Epithelial cell of prostate (primary cell): ENCODE results near the gene FCHO2.

ENCODE experiments used
- DNase-seq: peaks from one replicate; pipeline ENCODE4 v3.0.0-alpha.2; 2011; ENCODE audit warnings: low read depth, low spot score
- H3K27ac ChIP-seq: fragments of 450-650 bp; 2 replicates; pipeline ENCODE4 v1.5.1; 2017; ENCODE audit warnings: mild to moderate bottlenecking

Gene FCHO2

DNA sequence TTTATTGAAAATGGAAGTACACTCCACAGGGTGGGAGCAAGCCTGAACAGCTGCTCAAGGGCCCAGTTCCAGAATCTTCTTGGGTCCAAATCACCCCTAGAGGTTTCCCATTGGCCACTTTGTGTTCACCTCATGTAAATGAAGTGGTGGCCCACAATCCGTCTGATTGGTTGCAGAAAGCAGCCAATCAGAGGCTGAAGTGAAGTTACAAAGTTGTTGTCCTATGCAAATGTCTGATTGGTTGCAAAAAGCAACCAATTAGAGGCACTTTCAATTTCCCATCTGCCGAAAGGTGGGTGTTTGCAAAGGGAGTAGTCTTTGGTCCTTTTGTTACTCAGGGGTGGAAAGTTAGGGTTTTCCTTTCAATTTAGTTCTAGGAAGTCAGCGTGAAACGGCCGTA, 173.3 kb downstream of the FCHO2 start:
- no peak overlapping the region for H3K27ac ChIP-seq
- no peak for DNase-seq

DNA sequence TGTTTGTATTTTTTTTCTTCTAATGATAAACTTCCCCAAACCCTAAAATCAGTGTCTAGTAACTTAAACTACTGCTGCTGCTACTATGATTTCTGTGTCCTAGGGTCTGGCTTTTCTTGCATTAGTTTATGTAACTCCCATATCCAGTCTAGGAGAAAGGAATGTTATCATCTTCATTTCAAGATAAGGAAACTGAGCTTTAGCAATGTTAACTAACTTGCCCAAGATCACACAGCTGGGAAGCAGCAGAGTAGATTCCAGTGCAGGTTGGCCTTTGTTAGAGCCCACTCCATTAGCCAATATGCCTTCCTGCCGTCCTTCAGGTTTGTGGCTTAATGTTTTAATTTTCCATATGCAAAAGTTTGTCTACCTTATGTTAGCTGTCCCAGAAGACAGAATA, 175.0 kb downstream of the FCHO2 start:
- DNase-seq: no peak
- no peak overlapping the region for H3K27ac ChIP-seq

DNA sequence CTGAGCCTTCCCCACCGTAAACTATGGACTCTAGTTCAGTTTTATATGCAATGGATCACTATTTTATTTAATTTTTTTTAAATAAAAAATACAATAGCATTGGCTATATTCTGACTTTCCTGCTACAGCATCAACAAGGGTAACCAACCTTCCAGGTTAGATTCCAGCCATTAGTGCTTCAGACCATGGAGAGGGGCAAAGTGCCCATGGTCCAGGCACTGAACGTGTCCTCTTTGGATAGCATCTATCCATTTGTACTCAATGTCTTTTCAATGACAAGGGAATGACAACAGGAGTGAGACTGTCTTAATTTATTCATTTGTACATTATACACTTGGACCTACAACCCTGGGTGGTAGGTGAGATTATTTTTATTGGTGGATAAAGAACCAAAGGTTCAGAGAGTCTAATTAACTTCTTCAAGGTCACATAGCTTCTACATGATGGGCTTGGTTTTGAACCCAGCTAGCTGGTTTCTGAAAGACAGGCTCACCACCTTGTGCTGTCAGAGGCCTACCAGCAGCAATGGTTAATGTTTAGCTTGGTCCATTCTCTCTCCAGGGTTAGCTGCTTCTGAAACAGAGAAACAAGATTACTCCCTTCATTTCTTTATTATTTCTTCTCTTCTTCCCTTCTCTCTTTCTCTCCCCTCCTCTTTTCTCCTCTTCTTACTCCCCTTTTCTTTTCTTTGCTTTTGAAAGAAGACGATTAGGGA, 176.0 kb downstream of the FCHO2 start:
- no peak overlapping the region for H3K27ac ChIP-seq

DNA sequence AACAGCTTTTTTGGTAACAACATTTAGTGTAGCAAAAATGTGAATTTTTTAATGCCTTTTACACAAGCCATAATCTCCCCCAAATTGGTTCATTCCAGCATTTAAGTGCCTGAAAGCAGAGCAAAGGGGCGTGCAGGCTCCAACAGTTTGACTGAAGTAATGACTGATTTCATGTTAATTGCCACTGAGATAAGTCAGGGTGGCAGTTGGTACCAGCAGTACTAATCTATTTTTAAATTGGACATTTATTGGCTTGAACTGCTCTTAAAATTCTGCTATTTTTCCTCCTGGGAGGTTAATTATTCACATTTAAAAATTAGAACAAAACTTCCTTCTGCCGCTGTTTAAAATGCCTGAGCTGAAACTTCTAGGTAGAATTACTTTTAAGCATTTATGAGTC, 176.9 kb downstream of the FCHO2 start:
- DNase-seq: no peak

More for the DNA sequence above, 176.0 kb downstream of the FCHO2 start:
- no peak for DNase-seq

DNA sequence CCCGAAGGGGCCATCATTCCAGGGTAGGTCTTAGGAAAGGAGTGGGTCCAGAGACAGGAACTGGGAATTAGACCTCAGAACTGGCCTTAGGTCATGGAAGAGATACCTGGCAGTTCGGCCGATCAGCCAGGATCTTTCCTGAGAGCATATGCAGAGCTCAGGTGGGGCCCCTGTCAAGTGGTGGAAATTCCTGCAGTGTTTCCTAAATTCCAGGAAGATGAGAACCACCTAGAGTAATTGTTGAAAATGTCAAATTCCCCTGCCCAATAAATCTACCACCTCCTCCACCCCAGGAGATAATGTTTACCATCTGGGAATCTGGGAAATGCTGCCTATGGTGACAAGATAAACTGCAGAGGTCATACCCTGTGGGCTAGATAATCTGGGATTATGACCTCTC, 179.2 kb downstream of the FCHO2 start:
- DNase-seq: no peak
- H3K27ac ChIP-seq: no peak overlapping the region

More for the DNA sequence above, 176.9 kb downstream of the FCHO2 start:
- no peak overlapping the region for H3K27ac ChIP-seq

DNA sequence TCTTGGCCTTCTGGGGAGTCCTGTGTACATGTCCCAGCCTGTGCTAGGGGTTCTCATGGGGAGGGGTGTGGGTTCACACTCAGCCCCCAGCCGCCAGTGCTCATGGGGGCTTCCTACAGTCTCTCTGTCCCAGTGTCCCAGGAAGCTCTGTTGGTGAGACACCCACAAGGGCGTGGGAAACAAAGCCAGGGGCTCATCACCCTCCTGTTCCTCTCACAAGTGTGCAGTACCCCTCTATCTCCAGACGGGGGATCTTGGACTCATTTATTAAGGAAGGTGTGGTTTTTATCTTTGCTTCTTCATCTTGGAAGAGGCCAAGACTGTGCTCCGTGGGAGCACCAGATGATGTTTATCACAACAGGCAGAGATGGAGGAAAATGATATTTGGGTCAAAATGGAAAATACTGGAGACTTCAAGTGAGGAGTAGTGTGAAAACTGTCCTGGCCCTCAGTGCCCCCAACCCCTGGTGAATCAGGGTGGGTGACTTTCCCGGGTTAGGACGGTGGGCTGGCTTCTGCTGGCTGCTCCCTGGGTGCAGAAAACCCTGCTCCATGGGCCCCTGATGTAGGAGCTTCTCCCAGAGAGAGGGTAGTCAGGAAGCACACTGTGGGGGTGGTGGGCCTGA, 179.7 kb downstream of the FCHO2 start:
- DNase-seq: no peak
- no peak overlapping the region for H3K27ac ChIP-seq

DNA sequence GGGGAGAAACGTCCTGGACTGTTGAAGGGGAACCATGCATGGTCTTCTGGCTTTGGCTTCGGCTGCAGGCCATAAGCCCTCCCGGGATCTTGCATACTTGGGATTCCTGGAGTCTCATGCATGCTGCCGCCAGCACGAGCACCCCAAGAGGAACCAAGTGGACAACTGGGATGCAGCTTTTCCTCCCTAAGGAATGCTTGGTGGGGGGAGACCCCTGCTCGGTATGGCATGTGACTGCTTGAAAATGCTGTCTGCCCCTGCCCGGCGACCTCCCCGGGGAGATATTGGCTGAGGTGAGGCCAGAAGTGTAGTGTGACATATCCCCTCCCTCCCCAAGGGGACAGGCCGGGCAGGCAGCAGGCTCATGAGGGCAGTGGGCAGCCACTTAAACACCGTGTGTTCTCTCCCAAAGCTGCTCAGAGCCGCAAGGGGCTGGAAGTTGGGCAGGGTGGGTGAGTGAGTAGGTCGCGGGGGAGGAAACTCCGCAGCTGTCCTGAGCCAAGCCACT, 180.3 kb downstream of the FCHO2 start:
- no peak for DNase-seq
- H3K27ac ChIP-seq: no peak overlapping the region

DNA sequence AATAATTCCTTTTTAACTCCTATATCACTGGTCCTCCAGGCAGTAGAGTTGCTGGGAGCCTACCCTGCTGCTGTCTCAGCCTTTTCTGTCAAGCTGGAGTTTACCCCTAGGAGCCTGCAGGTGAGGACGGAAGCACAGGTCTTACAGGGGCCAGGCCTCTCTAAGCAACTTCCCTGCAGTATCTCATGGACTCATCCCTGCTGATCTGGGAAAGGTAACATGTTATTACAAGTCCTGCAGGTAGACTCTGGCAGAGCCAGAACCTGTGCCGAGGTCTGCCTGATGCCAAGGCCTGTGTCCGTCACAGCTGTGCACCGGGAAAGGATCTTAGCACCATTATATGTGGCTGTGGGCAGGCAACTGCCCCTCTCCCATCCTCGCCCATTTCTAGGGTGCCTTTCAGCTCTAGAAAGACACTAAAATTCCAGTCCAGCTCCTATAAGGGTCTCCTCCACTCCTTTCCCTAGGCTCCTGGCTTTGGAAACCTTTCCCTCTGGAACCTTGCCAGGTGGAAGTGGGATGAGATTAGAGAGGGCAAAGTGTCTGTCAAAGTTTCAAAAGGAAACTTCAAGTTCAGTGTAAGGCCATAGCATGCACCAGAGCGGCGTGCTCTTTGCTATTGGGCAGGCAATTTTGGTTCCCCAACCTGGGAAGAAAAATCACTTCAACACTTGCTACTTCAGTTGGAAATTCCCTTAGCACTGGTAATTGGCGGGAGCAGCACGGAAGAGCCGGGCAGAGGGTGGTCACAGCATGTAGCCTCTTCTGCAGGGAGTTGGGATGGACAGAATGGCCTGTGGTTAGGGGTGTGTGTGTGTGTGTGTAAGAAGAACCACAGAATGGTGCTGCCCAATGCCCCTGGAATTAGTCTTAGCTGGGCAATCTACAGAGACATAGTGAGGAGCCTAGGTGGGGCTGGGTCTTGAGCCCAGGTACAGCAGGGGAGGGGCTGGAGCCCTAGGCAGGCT, 182.0 kb downstream of the FCHO2 start:
- no peak for DNase-seq
- no peak overlapping the region for H3K27ac ChIP-seq

DNA sequence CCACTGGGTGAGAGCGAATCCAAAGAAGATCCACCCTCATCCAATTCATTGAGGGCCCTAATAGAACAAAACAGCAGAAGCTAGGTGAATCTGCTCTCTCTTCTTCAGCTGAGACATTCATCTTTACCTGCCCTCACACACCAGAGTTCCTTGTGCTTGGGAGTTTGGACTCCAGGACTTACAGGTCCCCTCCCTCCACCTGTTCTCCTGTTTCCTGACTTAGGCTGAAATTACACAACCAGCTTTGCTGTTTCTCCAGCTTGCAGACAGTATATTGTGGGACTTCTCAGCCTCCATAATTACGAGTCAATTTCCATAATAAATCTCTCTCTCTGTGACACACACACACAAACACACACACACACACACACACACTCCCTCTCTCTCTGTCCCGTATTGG, 183.6 kb downstream of the FCHO2 start:
- no peak overlapping the region for H3K27ac ChIP-seq
- no peak for DNase-seq
